Type B pancreatic cell (in vitro differentiated cells): ENCODE measurements around the gene CNTNAP2. TPM values are rescaled to one million over a fixed set of nuclear protein-coding genes. Genes with fewer than 3 reads are reported as not detected.

Experiments used
- DNase-seq: peaks from one replicate; pipeline ENCODE4 v3.0.0; 2021; ENCODE audit warnings: mixed read lengths; ENCODE audit not compliant: unreplicated experiment; ENCODE audit errors: extremely low spot score
- H3K27ac Mint-ChIP-seq: 2 replicates; pipeline ENCODE4 v1.8.0; 2021; ENCODE audit warnings: mild to moderate bottlenecking, mixed read lengths
- H3K27me3 Mint-ChIP-seq: 2 replicates; pipeline ENCODE4 v1.8.0; 2021; ENCODE audit warnings: mixed read lengths
- H3K36me3 Mint-ChIP-seq: 2 replicates; pipeline ENCODE4 v1.8.0; 2021; ENCODE audit warnings: mixed read lengths
- H3K4me1 Mint-ChIP-seq: one replicate; pipeline ENCODE4 v1.8.0; 2021; ENCODE audit warnings: mixed read lengths; ENCODE audit not compliant: unreplicated experiment
- H3K4me3 Mint-ChIP-seq: 2 replicates; pipeline ENCODE4 v1.8.0; 2021; ENCODE audit warnings: mild to moderate bottlenecking, mixed read lengths
- H3K9me3 Mint-ChIP-seq: 2 replicates; pipeline ENCODE4 v1.8.0; 2021; ENCODE audit warnings: mixed read lengths
- total RNA-seq: library from RNA; stranded (reverse); gene quantifications from 2 replicates; pipeline ENCODE4 v1.2.1, GENCODE V29; 2021; ENCODE audit warnings: low replicate concordance
- TF ChIP-seq, protein P1 (sequence below): fragments of 200-600 bp; sonication (generic); conservative IDR thresholded peaks from 2 replicates; pipeline ENCODE4 v1.5.0; 2021; ENCODE audit warnings: antibody characterized with exemption, mild to moderate bottlenecking

Gene CNTNAP2
- total RNA-seq, 1 donor from 2014 or later, result 26.8 TPM

- no peak for DNase-seq
- no peaks in the 10 kb centered on the region for H3K9me3 Mint-ChIP-seq
- H3K36me3 Mint-ChIP-seq, result no peaks in the 10 kb centered on the region
- no peak overlapping the region for H3K4me3 Mint-ChIP-seq
- H3K27me3 Mint-ChIP-seq, result peaks cover 2% of the 10 kb centered on the region
- no peak overlapping the region for H3K27ac Mint-ChIP-seq
- TF ChIP-seq, protein P1, sequence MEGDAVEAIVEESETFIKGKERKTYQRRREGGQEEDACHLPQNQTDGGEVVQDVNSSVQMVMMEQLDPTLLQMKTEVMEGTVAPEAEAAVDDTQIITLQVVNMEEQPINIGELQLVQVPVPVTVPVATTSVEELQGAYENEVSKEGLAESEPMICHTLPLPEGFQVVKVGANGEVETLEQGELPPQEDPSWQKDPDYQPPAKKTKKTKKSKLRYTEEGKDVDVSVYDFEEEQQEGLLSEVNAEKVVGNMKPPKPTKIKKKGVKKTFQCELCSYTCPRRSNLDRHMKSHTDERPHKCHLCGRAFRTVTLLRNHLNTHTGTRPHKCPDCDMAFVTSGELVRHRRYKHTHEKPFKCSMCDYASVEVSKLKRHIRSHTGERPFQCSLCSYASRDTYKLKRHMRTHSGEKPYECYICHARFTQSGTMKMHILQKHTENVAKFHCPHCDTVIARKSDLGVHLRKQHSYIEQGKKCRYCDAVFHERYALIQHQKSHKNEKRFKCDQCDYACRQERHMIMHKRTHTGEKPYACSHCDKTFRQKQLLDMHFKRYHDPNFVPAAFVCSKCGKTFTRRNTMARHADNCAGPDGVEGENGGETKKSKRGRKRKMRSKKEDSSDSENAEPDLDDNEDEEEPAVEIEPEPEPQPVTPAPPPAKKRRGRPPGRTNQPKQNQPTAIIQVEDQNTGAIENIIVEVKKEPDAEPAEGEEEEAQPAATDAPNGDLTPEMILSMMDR, result no peak
- peaks cover 6% of the 10 kb centered on the region for H3K4me1 Mint-ChIP-seq
These were observed 2030.8 kb downstream of the CNTNAP2 start for GRCh38 chr7:148147438-148147837.

GRCh38 chr7:148148456-148148855 is 2031.9 kb downstream of the CNTNAP2 start:
- peaks cover 8% of the 10 kb centered on the region for H3K4me1 Mint-ChIP-seq
- DNase-seq, result no peak
- H3K4me3 Mint-ChIP-seq, result no peak overlapping the region
- H3K27me3 Mint-ChIP-seq, result no peaks in the 10 kb centered on the region
- TF ChIP-seq, protein P1, result no peak
- no peak overlapping the region for H3K27ac Mint-ChIP-seq
- H3K9me3 Mint-ChIP-seq, result no peaks in the 10 kb centered on the region
- H3K36me3 Mint-ChIP-seq, result no peaks in the 10 kb centered on the region

- Mint-ChIP-seq H3K27me3 (no peaks in the 10 kb centered on the region), H3K4me3 (no peak overlapping the region), H3K27ac (no peak overlapping the region), H3K9me3 (no peaks in the 10 kb centered on the region), H3K4me1 (peaks cover 11% of the 10 kb centered on the region), H3K36me3 (no peaks in the 10 kb centered on the region)
- no peak for DNase-seq
- TF ChIP-seq, protein P1, result no peak
These were observed 2033.1 kb downstream of the CNTNAP2 start for GRCh38 chr7:148149730-148150129.

GRCh38 chr7:148151778-148152177 is 2035.2 kb downstream of the CNTNAP2 start:
- TF ChIP-seq, protein P1, result no peak
- Mint-ChIP-seq H3K4me1 (peaks cover 5% of the 10 kb centered on the region), H3K36me3 (no peaks in the 10 kb centered on the region), H3K27ac (no peak overlapping the region), H3K9me3 (no peaks in the 10 kb centered on the region), H3K4me3 (no peak overlapping the region), H3K27me3 (no peaks in the 10 kb centered on the region)
- no peak for DNase-seq

- TF ChIP-seq, protein P1, result no peak
- Mint-ChIP-seq H3K36me3 (no peaks in the 10 kb centered on the region), H3K9me3 (no peaks in the 10 kb centered on the region), H3K4me3 (no peak overlapping the region), H3K27ac (no peak overlapping the region), H3K27me3 (no peaks in the 10 kb centered on the region), H3K4me1 (peaks cover 5% of the 10 kb centered on the region)
- DNase-seq, result no peak
These were observed 2037.1 kb downstream of the CNTNAP2 start for GRCh38 chr7:148153616-148154284.
